Kasumi-1 (cell line): ENCODE data around the gene TMEM107.
A peak's percentile ranks its signal among the peaks of the same experiment; 100 is the strongest.

ENCODE experiments used
- DNase-seq, 2 experiments: peaks; one replicate each; lab custom pipeline; 2025; lab: John Stamatoyannopoulos, UW

TMEM107 gene

GRCh38 chr17:8162233-8162996 lies 13.8 kb downstream of the TMEM107 start, which contains the start of gene VAMP2:
Gene VAMP2 (minus strand): TSS chr17:8162948. CDS start chr17:8162879, 69 bp downstream.
- DNase-seq, result no peak

DNA sequence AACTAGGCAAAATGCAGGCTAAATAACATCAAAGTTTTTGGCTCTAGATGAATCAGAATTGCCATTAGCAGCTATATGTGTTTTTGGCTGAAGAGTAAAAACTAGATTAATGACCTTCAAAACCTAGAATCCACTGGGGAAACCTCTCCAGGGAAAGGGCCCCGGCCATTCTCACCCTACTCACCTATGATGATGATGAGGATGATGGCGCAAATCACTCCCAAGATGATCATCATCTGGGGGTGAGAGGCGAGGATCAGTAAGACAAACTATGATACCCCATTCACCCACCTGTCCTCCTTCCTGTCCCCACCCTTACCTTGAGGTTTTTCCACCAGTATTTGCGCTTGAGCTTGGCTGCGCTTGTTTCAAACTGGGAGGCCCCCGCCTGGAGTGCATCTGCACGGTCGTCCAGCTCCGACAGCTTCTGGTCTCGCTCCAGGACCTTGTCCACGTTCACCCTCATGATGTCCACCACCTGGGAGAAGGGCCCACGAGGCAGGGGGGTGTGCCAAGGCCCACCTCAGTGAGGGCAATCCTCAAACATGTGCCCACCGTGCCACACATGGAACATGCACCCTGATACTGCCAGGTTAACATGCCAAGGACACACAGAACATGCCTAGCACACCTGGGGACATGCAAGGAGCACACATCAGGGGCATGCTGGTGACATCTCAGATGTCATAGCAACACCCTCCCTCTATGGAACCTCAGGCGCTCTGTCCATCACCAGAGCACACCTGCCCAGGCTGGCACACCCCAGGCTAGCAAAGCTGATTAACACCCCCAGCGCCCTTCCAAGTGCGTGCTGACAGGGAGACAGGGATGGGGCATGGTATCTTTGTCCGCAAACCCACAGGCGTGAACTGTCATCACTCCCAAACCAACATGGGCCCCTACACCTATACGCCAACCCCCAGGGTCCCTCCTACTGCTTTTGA lies 14.6 kb downstream of the TMEM107 start:
- no peak for DNase-seq

- no peak for DNase-seq
Measured at GRCh38 chr17:8160741-8161221, 15.4 kb downstream of the TMEM107 start.

DNA sequence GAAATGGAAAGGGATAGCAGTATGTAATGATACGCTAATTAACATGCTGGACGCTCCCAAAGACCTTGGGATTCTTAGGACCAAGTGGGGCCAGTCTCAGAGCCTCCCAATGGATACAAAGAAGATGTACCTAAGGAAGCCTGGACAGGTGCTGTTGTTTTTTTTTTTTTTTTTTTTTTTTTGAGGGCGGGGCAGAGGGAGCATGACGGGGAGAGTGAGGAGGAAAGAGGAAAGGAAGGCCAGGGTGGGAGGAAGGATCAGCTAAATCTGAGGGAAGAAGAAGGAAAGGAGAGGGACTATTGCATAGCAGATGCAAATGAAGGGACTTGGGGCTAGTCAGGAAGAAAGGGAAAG lies 16.0 kb downstream of the TMEM107 start:
- no peak for DNase-seq

- DNase-seq, result no peak
Measured at GRCh38 chr17:8159459-8160223, 16.5 kb downstream of the TMEM107 start.

DNA sequence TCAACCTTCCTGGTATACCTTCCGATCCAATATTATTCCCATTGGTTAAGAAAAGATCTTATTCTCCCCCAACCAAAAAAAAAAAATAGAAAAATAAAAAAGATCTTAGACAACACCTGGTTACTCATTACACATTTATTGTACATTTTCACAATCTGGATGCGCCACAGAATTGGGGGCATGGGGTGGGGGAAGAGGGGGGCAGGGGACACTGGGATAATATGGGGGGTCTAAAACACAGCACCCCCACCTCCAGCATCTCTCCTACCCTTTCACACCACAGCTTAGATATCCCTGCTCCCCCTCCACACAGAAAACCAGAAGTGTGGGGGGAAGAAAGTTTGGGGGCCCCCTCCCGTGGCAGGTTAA lies 17.2 kb downstream of the TMEM107 start:
- no peak for DNase-seq

- DNase-seq, result peak; percentile 26 to 41
Measured at GRCh38 chr17:8158267-8159031, 17.7 kb downstream of the TMEM107 start.

GRCh38 chr17:8156246-8156992 lies 19.8 kb downstream of the TMEM107 start:
- DNase-seq, result peak; percentile 93 to 94

DNA sequence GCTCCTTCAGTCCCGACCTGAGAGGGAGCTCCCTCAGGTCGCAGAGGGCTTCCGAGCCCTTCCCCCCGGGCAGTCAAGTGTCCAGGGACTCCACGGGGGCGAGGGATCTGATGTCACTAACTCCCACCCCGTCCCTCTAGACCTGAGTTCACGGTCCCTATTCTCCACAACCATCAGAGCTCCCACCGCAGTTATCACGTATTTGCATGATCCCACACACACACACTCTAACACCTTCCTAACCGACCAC lies 20.3 kb downstream of the TMEM107 start:
- no peak for DNase-seq

GRCh38 chr17:8155231-8155995 lies 20.8 kb downstream of the TMEM107 start:
- no peak for DNase-seq

DNA sequence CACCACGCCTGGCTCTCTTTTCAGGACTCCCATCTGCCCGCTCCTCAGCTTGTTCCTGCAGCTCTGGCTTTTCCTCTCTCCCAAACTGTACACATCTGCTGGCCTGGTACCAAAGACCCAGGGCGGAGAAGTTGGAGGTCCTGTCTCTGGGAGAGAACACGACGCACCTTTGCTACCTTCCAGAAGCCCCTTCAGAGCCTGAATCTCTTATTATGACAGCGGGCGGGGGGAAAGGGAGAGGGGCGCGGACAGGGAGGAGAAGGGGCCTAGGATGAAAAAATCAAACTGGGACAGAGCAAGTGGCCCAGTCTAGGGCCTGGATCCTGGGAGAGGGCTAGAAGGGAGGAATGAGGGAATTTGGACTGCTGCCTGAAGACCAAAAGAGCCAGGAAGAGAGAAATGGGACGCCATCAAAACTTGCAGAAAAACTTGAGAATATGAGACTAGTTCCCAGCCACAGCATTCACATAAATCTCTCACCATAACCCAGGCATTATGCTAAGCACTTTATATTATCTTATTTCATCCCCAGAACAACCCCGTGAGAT lies 21.5 kb downstream of the TMEM107 start:
- no peak for DNase-seq

DNA sequence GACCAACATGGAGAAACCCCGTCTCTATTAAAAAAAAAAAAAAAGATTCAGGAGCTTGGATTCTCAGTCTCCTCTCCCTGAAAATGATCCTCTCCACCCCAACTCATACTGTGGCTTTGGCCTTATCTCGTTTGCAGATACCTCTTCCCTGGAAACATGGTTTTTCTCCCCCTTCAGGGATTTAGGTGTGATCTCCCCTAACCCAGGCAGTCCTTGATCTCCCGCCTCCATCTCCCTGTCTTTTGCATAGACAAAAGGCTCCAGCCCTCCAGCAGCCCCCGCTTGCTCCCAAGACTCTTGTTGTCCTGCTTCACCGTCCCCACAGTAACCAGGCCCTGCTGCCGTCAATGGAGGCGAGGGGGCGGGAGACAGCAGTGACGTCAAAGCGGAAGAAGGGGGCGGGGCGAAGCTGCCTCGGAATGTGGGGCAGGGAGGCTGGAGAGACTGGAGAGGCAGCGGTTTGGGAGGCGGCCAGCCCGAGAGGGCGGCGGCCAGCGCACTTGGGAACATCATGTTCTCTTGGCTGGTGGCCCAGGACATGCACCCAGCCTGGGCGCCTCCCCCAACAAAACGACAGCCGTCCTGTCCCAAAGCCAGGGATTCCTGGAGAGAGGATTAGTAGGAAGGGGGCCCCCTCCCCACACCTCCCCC lies 22.1 kb downstream of the TMEM107 start:
- DNase-seq, result peak; percentile 56 to 64

- peak; percentile 7 to 10 for DNase-seq
Measured at GRCh38 chr17:8153525-8153956, 22.6 kb downstream of the TMEM107 start.

GRCh38 chr17:8153031-8153451 lies 23.1 kb downstream of the TMEM107 start:
- DNase-seq, result no peak

GRCh38 chr17:8152112-8152775 lies 23.9 kb downstream of the TMEM107 start, which contains the start of gene PER1:
Gene PER1 (minus strand): TSS chr17:8152404. CDS start chr17:8150706, 1,698 bp downstream.
- peak; percentile 32 to 35 for DNase-seq

- DNase-seq, result peak; percentile 25 to 29
Measured at GRCh38 chr17:8151641-8152111, 24.5 kb downstream of the TMEM107 start.

- peak; percentile 27 to 28 for DNase-seq
Measured at GRCh38 chr17:8151120-8151640, 25.0 kb downstream of the TMEM107 start.
